Stimulated activated CD8-positive, alpha-beta memory T cell treated with anti-CD3 and anti-CD28 coated beads, Interleukin-7, amount 100 ng/mL, for 1 hour (primary cell): ENCODE results near the gene USP17L18.
"Not testable (repeated sequence)": the region's sequence is repeated elsewhere in the genome, so short reads cannot be mapped to it uniquely, and the experiment has no call there.

Experiments used
- DNase-seq, 2 donors: peaks; one replicate each; pipeline ENCODE4 v3.0.0-alpha.2; 2020; ENCODE audit warnings: low read depth in 2 of 2

The USP17L18 gene, protein sequence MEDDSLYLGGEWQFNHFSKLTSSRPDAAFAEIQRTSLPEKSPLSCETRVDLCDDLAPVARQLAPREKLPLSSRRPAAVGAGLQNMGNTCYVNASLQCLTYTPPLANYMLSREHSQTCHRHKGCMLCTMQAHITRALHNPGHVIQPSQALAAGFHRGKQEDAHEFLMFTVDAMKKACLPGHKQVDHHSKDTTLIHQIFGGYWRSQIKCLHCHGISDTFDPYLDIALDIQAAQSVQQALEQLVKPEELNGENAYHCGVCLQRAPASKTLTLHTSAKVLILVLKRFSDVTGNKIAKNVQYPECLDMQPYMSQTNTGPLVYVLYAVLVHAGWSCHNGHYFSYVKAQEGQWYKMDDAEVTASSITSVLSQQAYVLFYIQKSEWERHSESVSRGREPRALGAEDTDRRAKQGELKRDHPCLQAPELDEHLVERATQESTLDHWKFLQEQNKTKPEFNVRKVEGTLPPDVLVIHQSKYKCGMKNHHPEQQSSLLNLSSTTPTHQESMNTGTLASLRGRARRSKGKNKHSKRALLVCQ

DNA sequence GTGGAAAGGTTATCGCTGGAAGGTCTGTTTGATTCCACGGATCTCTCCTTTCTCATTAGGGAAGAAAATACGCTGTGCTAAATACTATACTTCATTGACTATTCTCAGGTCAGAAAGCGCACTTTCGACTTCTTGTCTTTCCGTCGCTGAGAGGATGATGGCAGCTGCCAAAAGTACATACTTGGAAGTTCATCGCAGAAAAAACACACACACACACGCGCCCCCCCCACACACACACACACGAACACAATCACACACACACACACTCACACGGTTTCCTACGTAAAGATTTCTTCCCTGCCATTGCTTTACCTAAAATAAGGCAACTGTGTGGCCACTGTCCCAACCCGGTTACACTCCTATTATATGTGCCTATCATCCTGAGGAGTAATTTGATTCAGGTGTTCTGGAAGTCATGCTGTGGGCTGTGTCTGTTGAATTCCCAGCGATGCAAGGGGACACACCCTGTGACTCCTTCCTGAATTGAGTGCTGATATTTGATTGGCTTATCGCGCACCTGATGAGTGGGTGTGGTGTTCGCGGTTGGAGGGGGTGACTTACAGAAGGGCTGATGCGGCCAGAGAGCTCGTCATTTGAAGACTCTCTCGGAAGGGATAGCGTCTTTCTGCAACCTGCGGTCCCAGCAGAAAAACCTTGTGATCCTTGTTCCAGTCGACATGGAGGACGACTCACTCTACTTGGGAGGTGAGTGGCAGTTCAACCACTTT, at the start of gene USP17L18:
Gene USP17L18, plus strand, starts transcription at position 678 of the 728 bp plus-strand sequence. Its CDS starts 0 bp downstream, at position 678.
- DNase-seq, result not testable (repeated sequence)

DNA sequence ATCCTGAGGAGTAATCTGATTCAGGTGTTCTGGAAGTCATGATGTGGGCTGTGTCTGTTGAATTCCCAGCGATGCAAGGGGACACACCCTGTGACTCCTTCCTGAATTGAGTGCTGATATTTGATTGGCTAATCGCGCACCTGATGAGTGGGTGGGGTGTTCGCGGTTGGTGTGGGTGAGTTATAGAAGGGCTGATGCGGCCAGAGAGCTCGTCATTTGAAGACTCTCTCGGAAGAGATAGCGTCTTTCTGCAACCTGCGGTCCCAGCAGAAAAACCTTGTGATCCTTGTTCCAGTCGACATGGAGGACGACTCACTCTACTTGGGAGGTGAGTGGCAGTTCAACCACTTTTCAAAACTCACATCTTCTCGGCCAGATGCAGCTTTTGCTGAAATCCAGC, 38.1 kb upstream of the USP17L18 start, which contains the start of gene USP17L10:
Gene USP17L10, plus strand, starts transcription at position 301 of the 400 bp plus-strand sequence. Its CDS starts 0 bp downstream, at position 301.
- DNase-seq, result not testable (repeated sequence)

DNA sequence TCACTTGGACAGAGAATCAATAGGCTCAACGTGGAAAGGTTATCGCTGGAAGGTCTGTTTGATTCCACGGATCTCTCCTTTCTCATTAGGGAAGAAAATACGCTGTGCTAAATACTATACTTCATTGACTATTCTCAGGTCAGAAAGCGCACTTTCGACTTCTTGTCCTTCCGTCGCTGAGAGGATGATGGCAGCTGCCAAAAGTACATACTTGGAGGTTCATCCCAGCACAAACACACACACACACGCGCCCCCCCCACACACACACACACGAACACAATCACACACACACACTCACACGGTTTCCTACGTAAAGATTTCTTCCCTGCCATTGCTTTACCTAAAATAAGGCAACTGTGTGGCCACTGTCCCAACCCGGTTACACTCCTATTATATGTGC, 33.7 kb upstream of the USP17L18 start:
- not testable (repeated sequence) for DNase-seq

GRCh38 chr4:9215105-9215504, 33.3 kb upstream of the USP17L18 start, which contains the start of gene USP17L11:
Gene USP17L11, plus strand, starts transcription at chr4:9215405. Its CDS starts 0 bp downstream, at chr4:9215405.
- not testable (repeated sequence) for DNase-seq

GRCh38 chr4:9219852-9220251, 28.6 kb upstream of the USP17L18 start, which contains the start of gene USP17L12:
Gene USP17L12, plus strand, starts transcription at chr4:9220152. Its CDS starts 0 bp downstream, at chr4:9220152.
- DNase-seq, result not testable (repeated sequence)

DNA sequence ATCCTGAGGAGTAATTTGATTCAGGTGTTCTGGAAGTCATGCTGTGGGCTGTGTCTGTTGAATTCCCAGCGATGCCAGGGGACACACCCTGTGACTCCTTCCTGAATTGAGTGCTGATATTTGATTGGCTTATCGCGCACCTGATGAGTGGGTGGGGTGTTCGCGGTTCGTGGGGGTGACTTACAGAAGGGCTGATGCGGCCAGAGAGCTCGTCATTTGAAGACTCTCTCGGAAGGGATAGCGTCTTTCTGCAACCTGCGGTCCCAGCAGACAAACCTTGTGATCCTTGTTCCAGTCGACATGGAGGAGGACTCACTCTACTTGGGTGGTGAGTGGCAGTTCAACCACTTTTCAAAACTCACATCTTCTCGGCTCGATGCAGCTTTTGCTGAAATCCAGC, 23.8 kb upstream of the USP17L18 start, which contains the start of gene USP17L13:
Gene USP17L13, plus strand, starts transcription at position 301 of the 400 bp plus-strand sequence. Its CDS starts 0 bp downstream, at position 301.
- DNase-seq, result not testable (repeated sequence)

- DNase-seq, result not testable (repeated sequence)
Observed at GRCh38 chr4:9230249-9230648, 18.2 kb upstream of the USP17L18 start.

- DNase-seq, result not testable (repeated sequence)
Observed at GRCh38 chr4:9234085-9234484, 14.3 kb upstream of the USP17L18 start, which contains the start of gene USP17L15. Gene USP17L15, plus strand, starts transcription at chr4:9234385. Its CDS starts 0 bp downstream, at chr4:9234385.

- DNase-seq, result not testable (repeated sequence)
Observed at GRCh38 chr4:9238461-9238860, 10.0 kb upstream of the USP17L18 start.

GRCh38 chr4:9243579-9243978, 4.9 kb upstream of the USP17L18 start, which contains the start of gene USP17L17:
Gene USP17L17, plus strand, starts transcription at chr4:9243879. Its CDS starts 0 bp downstream, at chr4:9243879.
- not testable (repeated sequence) for DNase-seq

DNA sequence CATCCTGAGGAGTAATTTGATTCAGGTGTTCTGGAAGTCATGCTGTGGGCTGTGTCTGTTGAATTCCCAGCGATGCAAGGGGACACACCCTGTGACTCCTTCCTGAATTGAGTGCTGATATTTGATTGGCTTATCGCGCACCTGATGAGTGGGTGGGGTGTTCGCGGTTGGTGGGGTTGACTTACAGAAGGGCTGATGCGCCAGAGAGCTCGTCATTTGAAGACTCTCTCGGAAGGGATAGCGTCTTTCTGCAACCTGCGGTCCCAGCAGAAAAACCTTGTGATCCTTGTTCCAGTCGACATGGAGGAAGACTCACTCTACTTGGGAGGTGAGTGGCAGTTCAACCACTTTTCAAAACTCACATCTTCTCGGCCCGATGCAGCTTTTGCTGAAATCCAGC, 4.6 kb downstream of the USP17L18 start, which contains the start of gene USP17L19:
Gene USP17L19, plus strand, starts transcription at position 301 of the 400 bp plus-strand sequence. Its CDS starts 0 bp downstream, at position 301.
- not testable (repeated sequence) for DNase-seq

DNA sequence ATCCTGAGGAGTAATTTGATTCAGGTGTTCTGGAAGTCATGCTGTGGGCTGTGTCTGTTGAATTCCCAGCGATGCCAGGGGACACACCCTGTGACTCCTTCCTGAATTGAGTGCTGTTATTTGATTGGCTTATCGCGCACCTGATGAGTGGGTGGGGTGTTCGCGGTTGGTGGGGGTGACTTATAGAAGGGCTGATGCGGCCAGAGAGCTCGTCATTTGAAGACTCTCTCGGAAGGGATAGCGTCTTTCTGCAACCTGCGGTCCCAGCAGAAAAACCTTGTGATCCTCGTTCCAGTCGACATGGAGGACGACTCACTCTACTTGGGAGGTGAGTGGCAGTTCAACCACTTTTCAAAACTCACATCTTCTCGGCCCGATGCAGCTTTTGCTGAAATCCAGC, 9.4 kb downstream of the USP17L18 start, which contains the start of gene USP17L20:
Gene USP17L20, plus strand, starts transcription at position 301 of the 400 bp plus-strand sequence. Its CDS starts 0 bp downstream, at position 301.
- DNase-seq, result not testable (repeated sequence)

DNA sequence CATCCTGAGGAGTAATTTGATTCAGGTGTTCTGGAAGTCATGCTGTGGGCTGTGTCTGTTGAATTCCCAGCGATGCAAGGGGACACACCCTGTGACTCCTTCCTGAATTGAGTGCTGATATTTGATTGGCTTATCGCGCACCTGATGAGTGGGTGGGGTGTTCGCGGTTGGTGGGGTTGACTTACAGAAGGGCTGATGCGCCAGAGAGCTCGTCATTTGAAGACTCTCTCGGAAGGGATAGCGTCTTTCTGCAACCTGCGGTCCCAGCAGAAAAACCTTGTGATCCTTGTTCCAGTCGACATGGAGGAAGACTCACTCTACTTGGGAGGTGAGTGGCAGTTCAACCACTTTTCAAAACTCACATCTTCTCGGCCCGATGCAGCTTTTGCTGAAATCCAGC, 14.1 kb downstream of the USP17L18 start, which contains the start of gene USP17L21:
Gene USP17L21, plus strand, starts transcription at position 301 of the 400 bp plus-strand sequence. Its CDS starts 0 bp downstream, at position 301.
- not testable (repeated sequence) for DNase-seq

DNA sequence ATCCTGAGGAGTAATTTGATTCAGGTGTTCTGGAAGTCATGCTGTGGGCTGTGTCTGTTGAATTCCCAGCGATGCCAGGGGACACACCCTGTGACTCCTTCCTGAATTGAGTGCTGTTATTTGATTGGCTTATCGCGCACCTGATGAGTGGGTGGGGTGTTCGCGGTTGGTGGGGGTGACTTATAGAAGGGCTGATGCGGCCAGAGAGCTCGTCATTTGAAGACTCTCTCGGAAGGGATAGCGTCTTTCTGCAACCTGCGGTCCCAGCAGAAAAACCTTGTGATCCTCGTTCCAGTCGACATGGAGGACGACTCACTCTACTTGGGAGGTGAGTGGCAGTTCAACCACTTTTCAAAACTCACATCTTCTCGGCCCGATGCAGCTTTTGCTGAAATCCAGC, 18.9 kb downstream of the USP17L18 start, which contains the start of gene USP17L22:
Gene USP17L22, plus strand, starts transcription at position 301 of the 400 bp plus-strand sequence. Its CDS starts 0 bp downstream, at position 301.
- not testable (repeated sequence) for DNase-seq

- DNase-seq, result not testable (repeated sequence)
Observed at GRCh38 chr4:9271719-9272118, 23.3 kb downstream of the USP17L18 start.
